HepG2 (cell line): ENCODE results near the gene ALDH3A1. TPM values are rescaled to one million over a fixed set of nuclear protein-coding genes. Genes with fewer than 3 reads are reported as not detected.
A peak's percentile ranks its signal among the peaks of the same experiment; 100 is the strongest.

Source experiments
- DPF2 ChIP-seq: sonication (generic); formaldehyde crosslinking; IDR thresholded peaks from 2 replicates; pipeline ENCODE4 v1.4.0; 2020; ENCODE audit warnings: mild to moderate bottlenecking, low read depth, missing genetic modification reagents, borderline replicate concordance
- HIC2 ChIP-seq: sonication (generic); formaldehyde crosslinking; IDR thresholded peaks from 2 replicates; pipeline ENCODE4 v1.9.0; 2022; ENCODE audit warnings: low read depth, missing genetic modification reagents
- HINFP ChIP-seq: sonication (generic); formaldehyde crosslinking; IDR thresholded peaks from 2 replicates; pipeline ENCODE4 v1.4.0; 2020; ENCODE audit warnings: low read depth, mild to moderate bottlenecking, missing genetic modification reagents
- JUND ChIP-seq: sonication (generic); formaldehyde crosslinking; IDR thresholded peaks from 2 replicates; pipeline ENCODE4 v1.8.0; 2022; ENCODE audit warnings: mild to moderate bottlenecking, missing genetic modification reagents
- ONECUT2 ChIP-seq: sonication (generic); formaldehyde crosslinking; IDR thresholded peaks from 2 replicates; pipeline ENCODE4 v1.4.0; 2020; ENCODE audit warnings: missing genetic modification reagents
- RERE ChIP-seq: IDR thresholded peaks from 2 replicates; pipeline ENCODE4 v1.6.1; 2016; ENCODE audit warnings: low read depth, missing genetic modification reagents, missing compliant biosample characterization
- SP140L ChIP-seq: sonication (generic); formaldehyde crosslinking; IDR thresholded peaks from 2 replicates; pipeline ENCODE4 v1.4.0; 2020; ENCODE audit warnings: missing genetic modification reagents, borderline replicate concordance
- YEATS2 ChIP-seq: sonication (generic); formaldehyde crosslinking; IDR thresholded peaks from 2 replicates; pipeline ENCODE4 v1.4.0; 2020; ENCODE audit warnings: missing genetic modification reagents, borderline replicate concordance
- ZNF431 ChIP-seq: sonication (generic); formaldehyde crosslinking; IDR thresholded peaks from 2 replicates; pipeline ENCODE4 v1.9.0; 2022; ENCODE audit warnings: missing genetic modification reagents, low read depth, mild to moderate bottlenecking, borderline replicate concordance
- polyA plus RNA-seq, 8 experiments: library from polyadenylated mRNA; depleted of rRNA in 3 of 8; stranded (reverse) in 7 of 8; unstranded in 1 of 8; fragments of >200 nt; fragmentation: Illumina TruSeq in 4 of 8; extraction: Trizol in 4 of 8; gene quantifications; 2 replicates each; pipeline versions ENCODE4 v1.2.1 to v1.2.3, GENCODE V29; 2011 to 2016; ENCODE audit warnings: low read depth in 4 of 8, missing spikeins in 1 of 8, mixed read lengths in 1 of 8; ENCODE audit not compliant: insufficient read depth in 1 of 8
- total RNA-seq, 5 experiments: library from RNA; depleted of rRNA; stranded (reverse); fragments of >200 nt; fragmentation: Illumina TruSeq; extraction: Trizol; gene quantifications; 2 replicates each; pipeline ENCODE4 v1.2.3, GENCODE V29; 2016; ENCODE audit warnings: low read depth in 1 of 5
- TF ChIP-seq, protein P1 (sequence below): sonication (generic); formaldehyde crosslinking; IDR thresholded peaks from 2 replicates; pipeline ENCODE4 v1.4.0; 2020; ENCODE audit warnings: mild to moderate bottlenecking, missing genetic modification reagents

ALDH3A1 gene
- total and polyA plus RNA-seq, 2 of the 13 experiments (the other 11 are each of a cell fraction or from before 2014, with no cell fraction given): 0.07 to 0.62 TPM

DNA sequence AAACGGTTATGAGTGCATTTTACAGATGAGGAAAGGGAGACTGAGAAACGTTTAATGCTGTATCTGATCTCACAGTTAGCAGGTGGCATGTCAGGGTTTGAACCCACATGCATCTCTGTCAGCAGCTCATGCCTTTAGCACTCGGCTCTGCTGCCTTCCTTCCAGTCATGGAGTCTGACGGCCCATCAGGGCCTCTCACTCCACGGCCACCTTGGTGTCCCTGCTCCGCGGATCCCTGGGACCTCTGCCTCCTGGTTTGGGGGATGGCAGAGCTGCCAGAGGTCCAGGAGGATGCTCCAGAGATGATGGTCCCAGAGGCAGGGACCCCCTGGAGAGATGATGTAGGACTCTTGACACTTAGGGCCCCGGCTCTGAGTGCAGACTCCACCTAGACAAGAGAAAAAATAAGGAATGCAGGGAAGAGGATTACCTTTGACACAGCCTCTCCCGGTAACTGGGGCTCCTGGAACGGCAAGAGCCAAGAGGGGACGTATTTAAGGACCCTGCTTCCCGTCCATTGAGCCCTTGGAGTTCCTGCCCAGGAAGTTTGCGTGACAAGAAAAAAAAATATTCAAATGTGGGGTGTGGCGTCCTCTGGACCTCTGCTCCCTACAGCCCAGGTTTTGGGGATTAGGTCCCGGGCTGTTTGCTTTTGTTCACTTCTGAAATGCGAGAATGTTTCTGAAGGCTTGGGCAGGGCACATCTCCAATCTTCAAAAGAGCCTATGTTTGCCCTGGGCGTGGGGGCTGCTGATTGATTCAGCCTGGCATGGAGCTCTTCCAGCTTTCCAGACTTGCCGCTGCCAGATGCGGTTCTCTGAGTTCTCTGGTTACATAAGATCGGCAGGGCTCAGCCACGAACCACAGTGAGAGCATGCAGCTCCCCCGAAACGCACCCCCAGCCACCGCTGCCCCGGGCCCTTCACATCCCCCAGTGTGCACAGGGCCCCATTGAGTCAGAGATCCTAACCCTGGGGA is at the start of gene ALDH3A1 (continued):
- TF ChIP-seq, protein P1, sequence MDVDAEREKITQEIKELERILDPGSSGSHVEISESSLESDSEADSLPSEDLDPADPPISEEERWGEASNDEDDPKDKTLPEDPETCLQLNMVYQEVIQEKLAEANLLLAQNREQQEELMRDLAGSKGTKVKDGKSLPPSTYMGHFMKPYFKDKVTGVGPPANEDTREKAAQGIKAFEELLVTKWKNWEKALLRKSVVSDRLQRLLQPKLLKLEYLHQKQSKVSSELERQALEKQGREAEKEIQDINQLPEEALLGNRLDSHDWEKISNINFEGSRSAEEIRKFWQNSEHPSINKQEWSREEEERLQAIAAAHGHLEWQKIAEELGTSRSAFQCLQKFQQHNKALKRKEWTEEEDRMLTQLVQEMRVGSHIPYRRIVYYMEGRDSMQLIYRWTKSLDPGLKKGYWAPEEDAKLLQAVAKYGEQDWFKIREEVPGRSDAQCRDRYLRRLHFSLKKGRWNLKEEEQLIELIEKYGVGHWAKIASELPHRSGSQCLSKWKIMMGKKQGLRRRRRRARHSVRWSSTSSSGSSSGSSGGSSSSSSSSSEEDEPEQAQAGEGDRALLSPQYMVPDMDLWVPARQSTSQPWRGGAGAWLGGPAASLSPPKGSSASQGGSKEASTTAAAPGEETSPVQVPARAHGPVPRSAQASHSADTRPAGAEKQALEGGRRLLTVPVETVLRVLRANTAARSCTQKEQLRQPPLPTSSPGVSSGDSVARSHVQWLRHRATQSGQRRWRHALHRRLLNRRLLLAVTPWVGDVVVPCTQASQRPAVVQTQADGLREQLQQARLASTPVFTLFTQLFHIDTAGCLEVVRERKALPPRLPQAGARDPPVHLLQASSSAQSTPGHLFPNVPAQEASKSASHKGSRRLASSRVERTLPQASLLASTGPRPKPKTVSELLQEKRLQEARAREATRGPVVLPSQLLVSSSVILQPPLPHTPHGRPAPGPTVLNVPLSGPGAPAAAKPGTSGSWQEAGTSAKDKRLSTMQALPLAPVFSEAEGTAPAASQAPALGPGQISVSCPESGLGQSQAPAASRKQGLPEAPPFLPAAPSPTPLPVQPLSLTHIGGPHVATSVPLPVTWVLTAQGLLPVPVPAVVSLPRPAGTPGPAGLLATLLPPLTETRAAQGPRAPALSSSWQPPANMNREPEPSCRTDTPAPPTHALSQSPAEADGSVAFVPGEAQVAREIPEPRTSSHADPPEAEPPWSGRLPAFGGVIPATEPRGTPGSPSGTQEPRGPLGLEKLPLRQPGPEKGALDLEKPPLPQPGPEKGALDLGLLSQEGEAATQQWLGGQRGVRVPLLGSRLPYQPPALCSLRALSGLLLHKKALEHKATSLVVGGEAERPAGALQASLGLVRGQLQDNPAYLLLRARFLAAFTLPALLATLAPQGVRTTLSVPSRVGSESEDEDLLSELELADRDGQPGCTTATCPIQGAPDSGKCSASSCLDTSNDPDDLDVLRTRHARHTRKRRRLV (CRISPR knock-in tag): no peak
- peak; percentile 73; the same call in 1 of the 2 replicates for TF ChIP-seq RERE (CRISPR knock-in tag)
- TF ChIP-seq HINFP (CRISPR knock-in tag): peak; percentile 98
- no peak for TF ChIP-seq ZNF431
- no peak for TF ChIP-seq JUND (CRISPR knock-in tag)
- TF ChIP-seq YEATS2 (CRISPR knock-in tag): no peak
- no peak for TF ChIP-seq DPF2
- 0 out of 2 replicates have a peak, but pooled peaks have one; percentile 24 for TF ChIP-seq ONECUT2
- TF ChIP-seq SP140L (CRISPR knock-in tag): no peak
- TF ChIP-seq HIC2 (CRISPR knock-in tag): peak; percentile 91
